ENCODE measurements around the gene LRRC43.

LRRC43 gene

DNA sequence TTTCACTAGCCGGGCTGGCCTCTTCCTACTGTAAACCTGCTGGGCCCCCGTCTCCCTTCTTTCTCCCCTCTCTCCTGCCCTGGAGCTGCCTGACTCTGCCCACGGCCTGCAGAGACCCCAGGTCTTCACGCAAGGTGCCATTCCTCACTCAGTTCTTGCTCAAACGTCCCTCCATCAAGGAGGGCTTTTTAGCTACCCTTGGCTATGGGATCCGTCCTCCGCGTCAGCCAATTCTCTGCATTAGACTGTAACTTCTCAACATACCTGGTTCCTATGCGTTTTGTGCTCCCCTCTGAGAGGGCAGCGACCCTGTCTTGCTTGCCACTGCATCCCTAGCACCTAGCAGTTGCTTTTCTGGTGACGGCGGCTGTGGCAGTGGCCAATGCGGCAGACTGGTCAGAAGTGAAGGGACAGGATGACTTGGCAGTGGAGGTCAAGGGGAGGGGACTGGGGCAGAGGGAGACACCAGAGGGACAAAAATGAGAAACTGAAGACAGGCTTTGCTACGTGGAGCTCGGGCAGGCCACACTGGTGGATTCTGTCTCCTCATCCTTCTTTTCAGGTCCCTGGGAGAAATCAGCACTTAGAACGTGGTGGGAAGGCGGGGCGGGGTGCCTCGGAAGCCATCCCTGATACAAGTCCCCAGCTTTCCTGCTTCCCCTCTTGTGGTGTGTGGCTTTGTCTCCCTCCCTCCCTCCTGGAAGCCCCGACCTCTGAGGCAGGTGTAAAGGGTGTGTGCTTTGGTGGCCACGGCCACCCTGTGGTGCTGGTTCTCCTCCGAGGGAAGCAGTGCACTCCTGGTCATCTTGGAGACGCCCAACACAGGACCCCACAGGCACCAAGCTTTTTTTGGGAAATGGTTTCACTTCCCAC, 22.4 kb downstream of the LRRC43 start:
- H3K4me3 ChIP-seq (ENCODE audit: low read depth, low read length), result no peak overlapping the region
- DNase-seq (ENCODE audit: low read depth, low spot score), result no peak
- TF ChIP-seq, protein P1, sequence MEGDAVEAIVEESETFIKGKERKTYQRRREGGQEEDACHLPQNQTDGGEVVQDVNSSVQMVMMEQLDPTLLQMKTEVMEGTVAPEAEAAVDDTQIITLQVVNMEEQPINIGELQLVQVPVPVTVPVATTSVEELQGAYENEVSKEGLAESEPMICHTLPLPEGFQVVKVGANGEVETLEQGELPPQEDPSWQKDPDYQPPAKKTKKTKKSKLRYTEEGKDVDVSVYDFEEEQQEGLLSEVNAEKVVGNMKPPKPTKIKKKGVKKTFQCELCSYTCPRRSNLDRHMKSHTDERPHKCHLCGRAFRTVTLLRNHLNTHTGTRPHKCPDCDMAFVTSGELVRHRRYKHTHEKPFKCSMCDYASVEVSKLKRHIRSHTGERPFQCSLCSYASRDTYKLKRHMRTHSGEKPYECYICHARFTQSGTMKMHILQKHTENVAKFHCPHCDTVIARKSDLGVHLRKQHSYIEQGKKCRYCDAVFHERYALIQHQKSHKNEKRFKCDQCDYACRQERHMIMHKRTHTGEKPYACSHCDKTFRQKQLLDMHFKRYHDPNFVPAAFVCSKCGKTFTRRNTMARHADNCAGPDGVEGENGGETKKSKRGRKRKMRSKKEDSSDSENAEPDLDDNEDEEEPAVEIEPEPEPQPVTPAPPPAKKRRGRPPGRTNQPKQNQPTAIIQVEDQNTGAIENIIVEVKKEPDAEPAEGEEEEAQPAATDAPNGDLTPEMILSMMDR (IDR thresholded peaks at IDR 0.05; ENCODE audit: low read depth, low read length), result no peak
- in situ Hi-C loops (cut with HindIII; ENCODE audit: low sequenced_read_pairs), result no loop called here

DNA sequence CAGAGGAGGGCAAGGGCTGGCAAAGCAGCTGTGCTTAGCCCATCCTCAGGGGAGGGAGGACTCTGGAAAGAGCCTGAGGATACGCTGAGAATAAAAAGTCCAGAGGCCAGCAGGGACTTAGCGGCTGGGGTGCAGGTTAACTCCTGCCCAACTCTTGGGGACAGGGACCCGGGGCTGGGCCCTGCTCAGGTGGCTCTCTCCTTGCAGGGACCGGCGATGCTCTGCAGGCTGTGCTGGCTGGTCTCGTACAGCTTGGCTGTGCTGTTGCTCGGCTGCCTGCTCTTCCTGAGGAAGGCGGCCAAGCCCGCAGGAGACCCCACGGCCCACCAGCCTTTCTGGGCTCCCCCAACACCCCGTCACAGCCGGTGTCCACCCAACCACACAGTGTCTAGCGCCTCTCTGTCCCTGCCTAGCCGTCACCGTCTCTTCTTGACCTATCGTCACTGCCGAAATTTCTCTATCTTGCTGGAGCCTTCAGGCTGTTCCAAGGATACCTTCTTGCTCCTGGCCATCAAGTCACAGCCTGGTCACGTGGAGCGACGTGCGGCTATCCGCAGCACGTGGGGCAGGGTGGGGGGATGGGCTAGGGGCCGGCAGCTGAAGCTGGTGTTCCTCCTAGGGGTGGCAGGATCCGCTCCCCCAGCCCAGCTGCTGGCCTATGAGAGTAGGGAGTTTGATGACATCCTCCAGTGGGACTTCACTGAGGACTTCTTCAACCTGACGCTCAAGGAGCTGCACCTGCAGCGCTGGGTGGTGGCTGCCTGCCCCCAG, 23.4 kb downstream of the LRRC43 start:
- DNase-seq (ENCODE audit: low read depth, low spot score), result no peak
- TF ChIP-seq, protein P1 (IDR thresholded peaks at IDR 0.05; ENCODE audit: low read depth, low read length), result no peak
- H3K4me3 ChIP-seq (ENCODE audit: low read depth, low read length), result no peak overlapping the region
- in situ Hi-C loops (cut with HindIII; ENCODE audit: low sequenced_read_pairs), result no loop called here

- in situ Hi-C loops (cut with HindIII; ENCODE audit: low sequenced_read_pairs), result no loop called here
- DNase-seq (ENCODE audit: low read depth, low spot score), result no peak
- TF ChIP-seq, protein P1 (IDR thresholded peaks at IDR 0.05; ENCODE audit: low read depth, low read length), result no peak
- no peak overlapping the region for H3K4me3 ChIP-seq (ENCODE audit: low read depth, low read length)
Measured at GRCh38 chr12:122206976-122207375, 24.1 kb downstream of the LRRC43 start.

GRCh38 chr12:122207391-122207790, 24.5 kb downstream of the LRRC43 start:
- in situ Hi-C loops (cut with HindIII; ENCODE audit: low sequenced_read_pairs), result no loop called here
- no peak for DNase-seq (ENCODE audit: low read depth, low spot score)
- no peak overlapping the region for H3K4me3 ChIP-seq (ENCODE audit: low read depth, low read length)
- TF ChIP-seq, protein P1 (IDR thresholded peaks at IDR 0.05; ENCODE audit: low read depth, low read length), result no peak

DNA sequence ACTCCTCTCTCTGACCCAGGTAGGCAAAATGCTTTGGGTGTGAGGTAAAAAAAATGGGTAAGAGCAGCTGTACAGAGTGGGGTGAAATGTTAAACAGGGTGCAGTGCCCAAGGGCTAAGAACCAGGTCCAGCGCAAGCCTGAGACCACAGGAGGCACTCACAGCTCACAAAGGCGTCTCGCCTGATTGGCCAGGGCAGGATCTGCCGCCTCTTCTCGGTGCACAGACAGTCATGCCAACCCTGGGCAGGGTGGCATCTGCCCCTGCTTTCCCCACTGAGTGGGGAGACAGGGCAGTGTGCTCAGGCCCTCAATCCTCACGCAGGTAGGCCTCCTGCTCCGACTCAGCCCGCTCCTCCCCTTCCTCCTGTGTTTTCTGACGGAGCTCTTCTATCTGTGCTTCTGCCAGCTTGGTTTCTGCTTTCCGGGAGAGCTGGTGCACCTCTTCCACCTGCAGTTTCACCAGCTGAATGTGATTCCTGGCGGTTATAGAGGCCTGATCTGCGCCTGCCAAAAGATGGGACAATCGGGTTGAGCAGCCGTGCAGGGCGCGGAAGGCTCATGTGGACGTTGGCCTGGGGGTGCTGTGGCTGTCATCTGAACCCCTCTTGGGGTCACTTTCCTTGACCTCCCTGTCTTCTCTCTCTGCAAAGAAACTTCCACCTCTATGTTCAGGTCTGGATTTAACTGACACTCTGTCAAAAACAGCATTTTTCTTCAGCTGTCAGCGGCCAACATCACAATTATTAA, 25.3 kb downstream of the LRRC43 start:
- no peak for DNase-seq (ENCODE audit: low read depth, low spot score)
- in situ Hi-C loops (cut with HindIII; ENCODE audit: low sequenced_read_pairs), result no loop called here
- no peak overlapping the region for H3K4me3 ChIP-seq (ENCODE audit: low read depth, low read length)
- TF ChIP-seq, protein P1 (IDR thresholded peaks at IDR 0.05; ENCODE audit: low read depth, low read length), result no peak

DNA sequence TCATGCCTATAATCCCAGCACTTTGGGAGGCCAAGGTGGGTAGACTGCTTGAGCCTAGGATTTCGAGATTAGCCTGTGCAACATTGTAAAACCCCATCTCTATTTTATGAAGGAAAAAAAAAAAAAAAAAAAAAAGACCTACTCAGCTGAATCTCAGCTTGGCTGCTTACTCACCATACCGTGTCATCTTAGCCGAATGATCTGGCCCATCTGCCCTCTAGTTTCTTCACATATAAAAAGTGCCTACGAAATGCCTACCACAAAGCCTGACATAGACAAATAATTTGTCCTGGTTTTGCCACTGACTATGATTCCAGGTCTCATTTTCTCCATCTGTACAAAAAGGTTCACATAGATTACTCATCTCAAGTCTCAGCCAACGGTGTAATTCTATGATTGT, 32.8 kb downstream of the LRRC43 start:
- TF ChIP-seq, protein P1 (IDR thresholded peaks at IDR 0.05; ENCODE audit: low read depth, low read length), result no peak
- no peak overlapping the region for H3K4me3 ChIP-seq (ENCODE audit: low read depth, low read length)
- in situ Hi-C loops (cut with HindIII; ENCODE audit: low sequenced_read_pairs), result no loop called here
- DNase-seq (ENCODE audit: low read depth, low spot score), result no peak
